SK-N-SH treated with all-trans-retinoic acid at 6 μM for 48 hours (cell line): ENCODE measurements around the gene CYP2A6.
"Not testable (repeated sequence)": the region's sequence is repeated elsewhere in the genome, so short reads cannot be mapped to it uniquely, and the experiment has no call there.

ENCODE experiments used
- ARNTL ChIP-seq: fragments of 450-650 bp; formaldehyde crosslinking; IDR thresholded peaks from 2 replicates; pipeline ENCODE4 v1.5.0; 2020; ENCODE audit warnings: low read depth, mild to moderate bottlenecking, moderate library complexity, borderline replicate concordance
- CREB5 ChIP-seq: fragments of 250-450 bp; sonication (Bioruptor Pico); IDR thresholded peaks from 2 replicates; pipeline ENCODE4 v1.5.1; 2020; ENCODE audit warnings: low read depth, mild to moderate bottlenecking, moderate library complexity
- CSRNP3 ChIP-seq: fragments of 250-450 bp; sonication (Bioruptor Pico); IDR thresholded peaks from 2 replicates; pipeline ENCODE4 v1.5.1; 2021; ENCODE audit warnings: mild to moderate bottlenecking, moderate library complexity
- GLIS3 ChIP-seq: fragments of 250-450 bp; sonication (Bioruptor Pico); IDR thresholded peaks from 2 replicates; pipeline ENCODE4 v1.5.0; 2020; ENCODE audit warnings: mild to moderate bottlenecking, moderate library complexity
- SNAI2 ChIP-seq: fragments of 250-450 bp; sonication (Bioruptor Pico); IDR thresholded peaks from 2 replicates; pipeline ENCODE4 v1.5.0; 2020; ENCODE audit warnings: mild to moderate bottlenecking, moderate library complexity
- TOX ChIP-seq: fragments of 250-450 bp; sonication (Bioruptor Pico); IDR thresholded peaks from 2 replicates; pipeline ENCODE4 v1.8.0; 2021; ENCODE audit warnings: mild to moderate bottlenecking, moderate library complexity, borderline replicate concordance
- ZFP3 ChIP-seq: fragments of 250-450 bp; sonication (Bioruptor Pico); IDR thresholded peaks from 2 replicates; pipeline ENCODE4 v1.5.0; 2020; ENCODE audit warnings: mild to moderate bottlenecking, moderate library complexity
- ZFP30 ChIP-seq: fragments of 450-650 bp; formaldehyde crosslinking; IDR thresholded peaks from 2 replicates; pipeline ENCODE4 v1.5.0; 2022; ENCODE audit warnings: mild to moderate bottlenecking, moderate library complexity
- ZNF565 ChIP-seq: fragments of 450-650 bp; formaldehyde crosslinking; conservative IDR thresholded peaks from 2 replicates; pipeline ENCODE4 v1.5.0; 2020; ENCODE audit warnings: low read depth, mild to moderate bottlenecking, moderate library complexity
- TF ChIP-seq, protein P1 (sequence below): fragments of 250-450 bp; sonication (Bioruptor Pico); IDR thresholded peaks from 2 replicates; pipeline ENCODE4 v1.8.0; 2020; ENCODE audit warnings: mild to moderate bottlenecking, moderate library complexity, borderline replicate concordance

GRCh38 chr19:40842997-40843652, 7.1 kb downstream of the CYP2A6 start:
- TF ChIP-seq ZNF565, CREB5, ARNTL, ZFP30, CSRNP3, SNAI2, TOX, ZFP3, GLIS3 (CRISPR knock-in tag): not testable (repeated sequence)
- TF ChIP-seq, protein P1, sequence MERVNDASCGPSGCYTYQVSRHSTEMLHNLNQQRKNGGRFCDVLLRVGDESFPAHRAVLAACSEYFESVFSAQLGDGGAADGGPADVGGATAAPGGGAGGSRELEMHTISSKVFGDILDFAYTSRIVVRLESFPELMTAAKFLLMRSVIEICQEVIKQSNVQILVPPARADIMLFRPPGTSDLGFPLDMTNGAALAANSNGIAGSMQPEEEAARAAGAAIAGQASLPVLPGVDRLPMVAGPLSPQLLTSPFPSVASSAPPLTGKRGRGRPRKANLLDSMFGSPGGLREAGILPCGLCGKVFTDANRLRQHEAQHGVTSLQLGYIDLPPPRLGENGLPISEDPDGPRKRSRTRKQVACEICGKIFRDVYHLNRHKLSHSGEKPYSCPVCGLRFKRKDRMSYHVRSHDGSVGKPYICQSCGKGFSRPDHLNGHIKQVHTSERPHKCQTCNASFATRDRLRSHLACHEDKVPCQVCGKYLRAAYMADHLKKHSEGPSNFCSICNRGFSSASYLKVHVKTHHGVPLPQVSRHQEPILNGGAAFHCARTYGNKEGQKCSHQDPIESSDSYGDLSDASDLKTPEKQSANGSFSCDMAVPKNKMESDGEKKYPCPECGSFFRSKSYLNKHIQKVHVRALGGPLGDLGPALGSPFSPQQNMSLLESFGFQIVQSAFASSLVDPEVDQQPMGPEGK (CRISPR knock-in tag), result not testable (repeated sequence)
